HG02943 (cell line): ENCODE measurements around the gene JPH4.
"Not testable (repeated sequence)": the region's sequence is repeated elsewhere in the genome, so short reads cannot be mapped to it uniquely, and the experiment has no call there.

ENCODE experiments used
- ATAC-seq: cut with Tn5 transposase; IDR thresholded peaks from one replicate; pipeline ENCODE4 v1.9.1; 2021; ENCODE audit warnings: mild to moderate bottlenecking, low read depth, moderate library complexity; ENCODE audit not compliant: unreplicated experiment

Gene JPH4

DNA sequence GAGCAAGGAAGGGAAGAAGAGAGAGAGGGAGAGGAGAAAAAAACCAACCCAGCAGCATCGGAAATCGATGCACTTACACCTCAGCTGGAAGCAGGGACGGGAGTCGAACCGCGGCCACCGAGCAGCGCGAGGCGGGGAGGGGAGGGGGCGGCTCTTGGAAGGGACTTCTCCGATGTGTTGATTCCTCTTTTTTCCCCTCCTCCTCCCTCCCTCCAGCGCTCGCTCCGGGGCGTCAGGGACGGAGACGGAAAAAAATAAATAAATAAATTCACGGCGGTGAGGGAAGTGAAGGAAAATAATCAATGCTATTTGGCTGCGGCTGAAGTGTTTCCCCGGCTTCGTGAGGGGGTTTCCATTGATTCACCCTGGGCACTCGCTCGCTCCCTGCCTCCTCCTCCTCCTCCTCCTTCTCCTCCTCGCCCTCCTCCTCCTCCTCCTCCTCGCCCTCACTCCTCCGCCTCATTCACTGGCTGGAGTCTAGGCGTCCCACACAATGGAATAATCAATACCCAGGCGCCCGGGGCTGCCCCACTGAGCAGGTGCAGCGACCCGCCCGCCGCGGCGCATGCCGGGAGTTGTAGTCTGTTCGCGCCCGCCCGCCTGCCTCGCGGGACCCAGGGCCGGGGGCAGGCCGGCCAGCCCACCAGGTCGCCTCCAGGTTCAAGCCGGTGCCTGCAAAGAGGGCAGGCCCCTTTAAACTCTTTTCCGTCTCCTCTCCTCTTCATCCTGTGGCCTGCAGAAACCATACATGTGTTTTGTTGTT lies 27.1 kb downstream of the JPH4 start, which contains the start of gene ZFHX2:
ZFHX2 (minus strand) TSS at position 500 of the 763 bp plus-strand sequence. CDS start 16,440 bp downstream, outside the sequence.
- ATAC-seq, result no peak

GRCh38 chr14:23550812-23551265 lies 27.8 kb downstream of the JPH4 start:
- no peak for ATAC-seq

- no peak for ATAC-seq
Measured at GRCh38 chr14:23550131-23550811, 28.3 kb downstream of the JPH4 start.

GRCh38 chr14:23548351-23549318 lies 30.0 kb downstream of the JPH4 start:
- no peak for ATAC-seq

DNA sequence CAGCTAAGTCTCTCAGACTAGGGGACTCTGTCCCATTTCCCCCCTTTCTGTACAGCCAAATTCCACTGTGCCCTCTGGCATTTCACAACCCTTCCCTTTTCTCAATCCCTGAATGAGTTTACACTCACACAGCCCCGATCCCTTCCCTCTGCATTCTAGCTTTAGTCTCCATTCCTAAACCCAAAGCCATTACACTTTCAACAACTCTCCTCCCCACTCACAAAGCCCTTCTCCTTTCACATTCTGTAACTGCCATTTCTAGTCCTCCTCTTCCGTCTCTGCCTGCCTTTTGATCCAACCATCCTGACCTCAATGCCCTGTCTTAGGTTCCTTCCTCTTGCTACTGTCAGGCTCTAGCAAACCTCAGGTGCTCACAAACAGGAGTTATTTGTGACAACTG lies 30.7 kb downstream of the JPH4 start:
- ATAC-seq, result no peak

DNA sequence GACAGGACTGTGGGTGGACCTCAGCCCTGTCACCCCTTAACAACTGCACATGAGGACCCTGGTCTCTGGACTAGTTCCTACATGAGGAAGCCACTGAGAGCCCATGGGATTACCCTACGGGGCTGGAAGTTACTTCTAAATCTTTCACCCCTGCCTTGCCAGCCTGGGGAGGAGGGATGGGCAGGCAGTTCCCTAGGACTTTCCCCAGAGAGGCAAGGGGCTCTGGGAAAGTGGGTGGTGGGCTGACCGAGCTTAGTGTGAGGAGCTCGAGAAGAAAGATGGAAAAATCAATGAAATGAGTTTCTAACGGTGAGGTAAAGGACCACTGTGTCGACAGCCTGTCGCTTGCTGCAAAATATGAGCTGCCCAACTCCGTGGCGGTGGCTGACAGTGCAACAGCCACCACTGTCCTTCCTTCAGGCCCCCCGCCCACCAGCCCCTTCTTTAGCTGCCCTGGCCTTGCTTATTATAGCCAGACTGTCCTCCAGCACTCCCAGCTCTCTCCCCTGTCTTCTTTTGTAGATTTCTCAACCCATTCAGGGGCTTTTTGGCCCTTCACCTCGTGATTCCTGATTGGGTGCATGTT lies 32.0 kb downstream of the JPH4 start:
- no peak for ATAC-seq

DNA sequence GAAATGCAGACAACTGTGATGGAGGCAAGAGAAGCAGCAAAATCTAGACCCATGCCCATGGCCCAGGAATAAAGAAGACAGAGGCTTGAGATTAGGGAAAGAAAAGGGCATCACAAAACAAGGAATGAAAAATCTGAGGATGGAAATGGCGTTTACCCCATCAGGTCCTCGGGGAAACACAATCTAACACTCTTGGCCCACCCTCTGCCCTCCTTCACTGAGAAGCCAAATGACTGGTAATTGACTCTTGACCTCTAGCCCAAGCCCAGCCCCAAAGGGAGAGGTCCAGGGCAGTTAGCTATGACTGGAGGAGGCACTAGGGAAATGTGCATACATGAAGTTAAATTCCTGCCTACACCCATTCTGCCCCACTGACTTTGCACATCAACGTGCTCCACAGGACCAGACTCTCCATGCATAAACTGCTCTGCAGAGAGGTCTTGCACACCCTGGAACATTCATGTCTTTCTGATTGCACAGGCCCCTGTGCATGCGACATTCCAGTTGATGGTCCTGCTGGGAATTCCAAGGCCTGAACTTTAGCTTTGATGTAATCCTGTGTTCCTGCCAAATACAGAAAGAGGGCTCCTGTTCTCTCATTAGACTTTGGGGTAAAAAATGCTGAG lies 32.7 kb downstream of the JPH4 start:
- ATAC-seq, result no peak

DNA sequence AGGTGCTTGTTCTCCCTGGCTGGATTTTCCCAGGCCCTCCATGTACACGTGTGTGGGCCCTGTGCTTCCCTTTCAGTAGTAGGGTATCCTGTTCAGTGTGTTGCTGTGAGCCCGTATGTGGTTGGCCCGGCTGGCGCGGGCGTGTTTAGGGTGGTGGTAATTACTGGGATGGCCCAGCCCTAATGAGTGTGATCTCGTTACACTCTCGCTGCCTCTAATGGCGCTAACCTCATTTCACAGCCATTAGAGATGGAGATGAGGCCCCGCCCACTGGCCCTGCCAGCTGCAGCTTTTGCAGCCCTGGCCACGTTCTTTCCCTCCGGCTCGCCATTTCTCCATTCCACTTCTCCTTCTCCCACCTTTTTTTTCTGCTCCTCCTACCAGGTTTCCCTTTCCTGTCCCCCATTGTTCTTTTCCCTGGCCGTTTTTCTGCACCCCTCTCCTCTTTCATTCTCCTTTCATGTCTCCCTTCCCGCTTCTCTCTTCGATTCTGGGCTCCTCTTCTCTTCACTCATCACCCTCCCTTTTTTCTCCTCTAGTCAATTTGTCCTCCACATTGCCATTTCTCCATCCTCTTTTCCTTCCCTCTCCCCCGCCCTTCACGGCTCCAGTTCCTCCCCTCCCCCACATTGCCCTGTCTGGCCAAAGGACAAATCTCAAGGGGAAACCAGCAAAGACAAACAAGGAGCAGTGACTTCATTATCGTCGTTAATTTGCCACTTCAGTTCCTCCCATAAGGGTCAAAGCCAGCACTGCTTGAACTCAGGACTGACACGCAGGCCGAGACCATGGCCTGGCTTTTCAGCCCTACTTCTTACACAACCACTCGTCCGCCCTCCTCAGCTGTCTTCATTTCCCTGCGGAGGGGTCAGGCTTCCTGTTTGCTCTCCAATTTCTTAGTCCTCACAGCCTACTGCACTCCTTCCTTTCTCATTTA lies 33.8 kb downstream of the JPH4 start:
- ATAC-seq, result no peak

GRCh38 chr14:23543403-23543802 lies 35.2 kb downstream of the JPH4 start:
- ATAC-seq, result no peak

DNA sequence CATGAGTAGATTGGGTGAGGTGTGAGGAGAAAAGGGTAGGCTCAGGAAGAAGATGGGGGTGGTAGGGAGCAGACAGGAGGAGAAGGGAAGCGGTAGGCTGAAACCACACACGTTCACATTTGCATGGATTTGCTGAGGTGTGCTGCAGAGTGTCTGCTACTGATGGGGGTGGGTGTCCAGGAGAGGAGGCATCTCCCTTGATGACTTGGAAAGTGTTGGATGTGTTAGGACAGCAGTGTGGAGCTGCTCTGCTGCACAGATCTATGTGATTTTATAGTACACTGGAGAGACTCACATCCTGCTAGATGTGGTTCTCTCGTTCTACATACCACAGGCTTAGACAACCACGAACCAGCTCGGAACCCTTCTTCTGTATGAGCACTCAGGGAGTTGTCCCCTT lies 36.3 kb downstream of the JPH4 start:
- ATAC-seq, result no peak

DNA sequence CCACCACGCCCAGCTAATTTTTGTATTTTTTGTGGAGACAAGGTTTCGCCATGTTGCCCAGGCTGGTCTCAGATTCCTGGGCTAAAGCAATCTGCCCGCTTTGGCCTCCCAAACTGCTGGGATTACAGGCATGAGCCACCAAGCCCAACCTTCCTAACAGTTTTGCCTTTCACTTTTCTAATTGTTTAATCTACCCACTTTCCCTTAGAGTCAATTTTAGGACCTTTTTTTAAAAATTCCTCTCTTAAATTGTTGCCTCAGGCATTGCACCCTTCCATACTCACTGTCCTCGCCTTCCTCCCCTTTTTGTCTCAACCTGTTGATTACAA lies 38.5 kb downstream of the JPH4 start:
- no peak for ATAC-seq

DNA sequence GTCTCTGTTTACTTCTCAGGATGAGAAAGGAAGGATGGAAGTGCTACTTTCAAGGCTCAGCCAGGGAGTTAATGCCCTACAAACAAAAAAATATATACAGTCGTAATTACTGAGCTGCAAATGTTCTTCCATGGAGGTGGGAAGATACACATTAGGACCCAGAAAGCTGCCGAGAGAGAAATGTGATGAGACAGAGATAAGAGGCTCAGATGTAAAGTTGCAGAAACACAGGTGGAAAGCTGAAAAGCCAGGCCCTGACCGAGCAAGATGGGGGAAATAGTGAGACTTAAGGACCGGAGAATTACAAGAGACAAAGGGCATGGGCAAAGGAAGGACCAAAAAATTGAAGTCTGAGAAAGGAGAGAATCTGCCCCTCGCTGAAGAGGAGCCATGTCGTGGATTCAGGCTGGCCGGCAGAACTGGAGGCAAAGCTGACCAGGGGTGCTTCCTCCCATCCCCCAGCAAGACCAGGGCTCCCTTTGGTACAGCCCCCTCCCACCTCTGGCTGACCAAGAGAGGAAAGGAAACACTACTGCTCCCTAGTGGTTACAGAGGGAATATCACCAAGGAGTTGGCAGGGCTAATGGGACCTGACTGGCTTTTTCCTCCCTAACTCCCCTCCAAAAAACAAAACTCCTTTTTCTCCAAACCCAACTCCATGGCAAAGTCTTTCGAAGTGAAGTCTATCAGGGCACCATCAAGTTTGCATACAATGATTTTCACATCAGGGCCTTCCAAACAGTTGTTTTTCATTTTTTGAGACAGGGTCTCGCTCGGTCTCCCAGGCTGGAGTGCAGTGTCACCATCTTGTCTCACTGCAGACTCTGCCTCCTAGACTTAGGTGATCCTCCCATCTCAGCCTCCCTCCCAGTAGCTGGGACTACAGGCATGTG lies 39.1 kb downstream of the JPH4 start:
- ATAC-seq, result no peak

DNA sequence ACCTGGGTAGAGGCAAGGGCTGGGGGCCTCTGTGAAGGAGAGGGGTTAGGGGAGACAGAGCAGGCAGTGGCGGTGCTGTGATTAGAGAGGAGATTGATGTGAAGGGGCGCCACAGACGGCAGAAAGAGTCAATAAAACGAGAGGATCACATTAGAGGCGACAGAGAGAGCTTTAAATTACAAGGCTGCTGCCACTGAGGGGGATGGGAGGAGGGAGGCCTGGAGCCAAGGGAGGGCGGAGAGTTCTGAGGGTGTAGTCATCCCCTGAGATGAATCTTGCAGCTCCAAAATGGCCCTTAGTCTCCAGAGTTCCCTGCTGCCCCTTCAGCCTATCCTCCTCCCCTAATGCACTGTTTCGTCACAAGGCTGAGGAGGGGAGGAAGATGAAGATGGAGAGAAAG lies 39.8 kb downstream of the JPH4 start:
- no peak for ATAC-seq

GRCh38 chr14:23538050-23538718 lies 40.4 kb downstream of the JPH4 start:
- no peak for ATAC-seq

GRCh38 chr14:23537351-23538049 lies 41.1 kb downstream of the JPH4 start:
- no peak for ATAC-seq

- ATAC-seq, result not testable (repeated sequence)
Measured at GRCh38 chr14:23536906-23537305, 41.7 kb downstream of the JPH4 start.

- ATAC-seq, result no peak
Measured at GRCh38 chr14:23536494-23536893, 42.1 kb downstream of the JPH4 start.
